ENCODE results near the gene TSGA10IP.

DNA sequence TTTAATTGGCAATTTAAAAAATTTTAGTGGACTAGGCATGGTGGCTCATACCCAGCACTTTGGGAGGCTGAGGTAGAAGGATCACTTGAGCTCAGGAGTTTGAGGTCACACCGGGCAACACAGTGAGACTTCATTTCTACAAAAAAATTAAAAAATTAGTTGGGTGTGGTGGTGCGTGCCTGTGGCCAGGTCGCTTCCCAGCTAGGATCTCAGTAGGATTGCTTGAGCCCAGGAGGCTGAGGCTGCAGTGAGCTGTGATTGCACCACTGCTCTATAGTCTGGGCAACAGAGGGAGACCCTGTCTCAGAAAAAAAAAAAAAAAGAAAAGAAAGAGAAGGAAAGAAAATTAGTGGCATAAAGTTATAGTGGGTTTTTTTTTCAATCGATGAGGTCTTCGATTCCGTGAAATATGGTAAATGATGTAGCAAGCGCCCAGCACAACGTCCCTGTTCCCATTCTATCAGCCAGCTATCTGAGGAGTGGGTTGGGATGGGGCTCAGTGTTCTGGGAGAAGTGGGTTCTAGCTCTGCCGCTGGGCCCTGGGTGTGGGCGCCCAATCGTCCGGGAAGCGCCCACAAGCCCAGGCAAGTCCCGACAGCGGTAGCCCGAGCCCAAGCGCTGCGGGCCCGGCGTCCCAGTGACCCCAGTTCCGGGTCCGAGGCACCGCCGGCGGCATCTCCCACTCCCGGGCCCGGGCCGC lies 46.5 kb upstream of the TSGA10IP start:
- TF ChIP-seq EZH2 (IDR thresholded peaks at IDR 0.05; ENCODE audit: insufficient read depth, poor library complexity, severe bottlenecking) (no peak), EZH2phosphoT487 (IDR thresholded peaks at IDR 0.05; ENCODE audit: insufficient read depth, low read depth) (no peak)

Data from GM23248 (cell line).